ENCODE data around the gene ZNF652.

- TF ChIP-seq EZH2 (IDR thresholded peaks at IDR 0.05; ENCODE audit: low read depth, unreplicated experiment) (no peak), CTCF (conservative IDR thresholded peaks at IDR 0.05; ENCODE audit: low read depth in 2 of 2) (no peak), POLR2AphosphoS5 (IDR thresholded peaks at IDR 0.05; ENCODE audit: low read depth) (no peak), EZH2phosphoT487 (IDR thresholded peaks at IDR 0.05; ENCODE audit: unreplicated experiment) (no peak), JUNB (IDR thresholded peaks at IDR 0.05; ENCODE audit: unreplicated experiment) (no peak), REST (IDR thresholded peaks at IDR 0.05; ENCODE audit: unreplicated experiment) (no peak), NANOG (IDR thresholded peaks at IDR 0.05; ENCODE audit: borderline replicate concordance) (no peak), ZNF331 (CRISPR knock-in tag; IDR thresholded peaks at IDR 0.05; ENCODE audit: low read depth) (no peak), STAT1 (IDR thresholded peaks at IDR 0.05; ENCODE audit: unreplicated experiment) (no peak), CREB1 (CRISPR knock-in tag; IDR thresholded peaks at IDR 0.05; ENCODE audit: low read depth) (no peak)
Observed at GRCh38 chr17:49287481-49287880, 74.6 kb downstream of the ZNF652 start.

Measured in GM23338 (cell line).